WTC11 (cell line): Measurements from ENCODE around the gene WDPCP. TPM values are rescaled to one million over a fixed set of nuclear protein-coding genes. Genes with fewer than 3 reads are reported as not detected.

Experiments
- ATAC-seq: fragments of 200-7000 bp; cut with Tn5 transposase; 2 replicates; pipeline ENCODE4 v1.10.0; 2021; ENCODE audit warnings: mild to moderate bottlenecking, moderate library complexity
- CTCF ChIA-PET: fragments of 300-600 bp; sonication (Branson Sonifier 250); formaldehyde crosslinking; loops from one replicate; lab custom pipeline; 2021; ENCODE audit warnings: antibody characterized with exemption; lab: Charles Lee
- POLR2A ChIA-PET: fragments of 350-600 bp; sonication (Branson Sonifier 250); formaldehyde crosslinking; loops from one replicate; lab custom pipeline; 2021; ENCODE audit warnings: antibody characterized with exemption; lab: Charles Lee
- DNase-seq: peaks from one replicate; pipeline ENCODE4 v3.0.0; 2021; ENCODE audit warnings: low spot score
- H3K27ac Mint-ChIP-seq: 2 replicates; pipeline ENCODE4 v1.8.0; 2021; ENCODE audit warnings: mixed read lengths
- H3K27me3 Mint-ChIP-seq: 2 replicates; pipeline ENCODE4 v1.8.0; 2021; ENCODE audit warnings: low read depth, mild to moderate bottlenecking, moderate library complexity, mixed read lengths
- H3K36me3 Mint-ChIP-seq: 2 replicates; pipeline ENCODE4 v1.8.0; 2021; ENCODE audit warnings: mixed read lengths
- H3K4me1 Mint-ChIP-seq: 2 replicates; pipeline ENCODE4 v1.8.0; 2022; ENCODE audit warnings: mixed read lengths
- H3K4me3 Mint-ChIP-seq: 2 replicates; pipeline ENCODE4 v1.8.0; 2021; ENCODE audit warnings: mild to moderate bottlenecking, moderate library complexity, mixed read lengths
- H3K9me3 Mint-ChIP-seq: 2 replicates; pipeline ENCODE4 v1.8.0; 2021; ENCODE audit warnings: mixed read lengths
- ATF3 ChIP-seq: sonication (generic); formaldehyde crosslinking; conservative IDR thresholded peaks from 2 replicates; pipeline ENCODE4 v1.8.1; 2022; ENCODE audit warnings: mild to moderate bottlenecking, missing genetic modification reagents
- ATF6 ChIP-seq: sonication (generic); formaldehyde crosslinking; IDR thresholded peaks from 2 replicates; pipeline ENCODE4 v1.8.1; 2023; ENCODE audit warnings: mild to moderate bottlenecking, missing genetic modification reagents
- CBFB ChIP-seq: sonication (generic); formaldehyde crosslinking; IDR thresholded peaks from 2 replicates; pipeline ENCODE4 v1.8.1; 2022; ENCODE audit warnings: mild to moderate bottlenecking, low read depth, missing genetic modification reagents
- CREB1 ChIP-seq: sonication (generic); formaldehyde crosslinking; IDR thresholded peaks from 2 replicates; pipeline ENCODE4 v1.8.0; 2023; ENCODE audit warnings: mild to moderate bottlenecking, missing genetic modification reagents
- CREM ChIP-seq: sonication (generic); formaldehyde crosslinking; IDR thresholded peaks from 2 replicates; pipeline ENCODE4 v1.8.1; 2022; ENCODE audit warnings: mild to moderate bottlenecking, missing genetic modification reagents, moderate library complexity
- EMX1 ChIP-seq: fragments of 250-450 bp; sonication (Bioruptor Pico); IDR thresholded peaks from 2 replicates; pipeline ENCODE4 v1.8.0; 2021; ENCODE audit warnings: mild to moderate bottlenecking
- GRHL2 ChIP-seq: fragments of 250-450 bp; sonication (Bioruptor Pico); IDR thresholded peaks from 2 replicates; pipeline ENCODE4 v1.8.0; 2022; ENCODE audit warnings: mild to moderate bottlenecking, moderate library complexity; ENCODE audit not compliant: insufficient replicate concordance, severe bottlenecking
- IRF1 ChIP-seq: sonication (generic); formaldehyde crosslinking; IDR thresholded peaks from 2 replicates; pipeline ENCODE4 v1.8.0; 2023; ENCODE audit warnings: missing genetic modification reagents
- MYBL2 ChIP-seq: sonication (generic); formaldehyde crosslinking; IDR thresholded peaks from 2 replicates; pipeline ENCODE4 v1.8.1; 2023; ENCODE audit warnings: mild to moderate bottlenecking, moderate library complexity, missing genetic modification reagents
- NR2C2 ChIP-seq: sonication (generic); formaldehyde crosslinking; IDR thresholded peaks from 2 replicates; pipeline ENCODE4 v1.8.0; 2022; ENCODE audit warnings: mild to moderate bottlenecking, missing genetic modification reagents
- NR3C1 ChIP-seq: sonication (generic); formaldehyde crosslinking; conservative IDR thresholded peaks from 2 replicates; pipeline ENCODE4 v1.8.1; 2023; ENCODE audit warnings: low read depth, mild to moderate bottlenecking, missing genetic modification reagents
- OVOL2 ChIP-seq: fragments of 250-450 bp; sonication (Bioruptor Pico); IDR thresholded peaks from 2 replicates; pipeline ENCODE4 v1.9.0; 2021; ENCODE audit warnings: mild to moderate bottlenecking, borderline replicate concordance
- RORB ChIP-seq: fragments of 250-450 bp; sonication (Bioruptor Pico); IDR thresholded peaks from 2 replicates; pipeline ENCODE4 v1.9.0; 2021; ENCODE audit warnings: mild to moderate bottlenecking
- SMAD3 ChIP-seq: sonication (generic); formaldehyde crosslinking; IDR thresholded peaks from 2 replicates; pipeline ENCODE4 v1.8.0; 2022; ENCODE audit warnings: missing genetic modification reagents, mild to moderate bottlenecking, borderline replicate concordance
- SOX15 ChIP-seq: fragments of 250-450 bp; sonication (Bioruptor Pico); IDR thresholded peaks from 2 replicates; pipeline ENCODE4 v1.9.0; 2021; ENCODE audit warnings: mild to moderate bottlenecking
- STAT6 ChIP-seq: sonication (generic); formaldehyde crosslinking; conservative IDR thresholded peaks from 2 replicates; pipeline ENCODE4 v1.8.1; 2023; ENCODE audit warnings: mild to moderate bottlenecking, low read depth, missing genetic modification reagents, moderate library complexity
- TCF7 ChIP-seq: sonication (generic); formaldehyde crosslinking; IDR thresholded peaks from 2 replicates; pipeline ENCODE4 v1.8.0; 2022; ENCODE audit warnings: mild to moderate bottlenecking, low read depth, missing genetic modification reagents, moderate library complexity
- TP53 ChIP-seq: sonication (generic); formaldehyde crosslinking; IDR thresholded peaks from 2 replicates; pipeline ENCODE4 v1.8.1; 2023; ENCODE audit warnings: mild to moderate bottlenecking, missing genetic modification reagents
- USF1 ChIP-seq: sonication (generic); formaldehyde crosslinking; IDR thresholded peaks from 2 replicates; pipeline ENCODE4 v1.8.0; 2022; ENCODE audit warnings: mild to moderate bottlenecking, missing genetic modification reagents
- ZBTB21 ChIP-seq: sonication (generic); formaldehyde crosslinking; IDR thresholded peaks from 2 replicates; pipeline ENCODE4 v1.8.1; 2023; ENCODE audit warnings: mild to moderate bottlenecking, missing genetic modification reagents, borderline replicate concordance
- ZNF138 ChIP-seq: sonication (generic); formaldehyde crosslinking; conservative IDR thresholded peaks from 2 replicates; pipeline ENCODE4 v1.8.1; 2022; ENCODE audit warnings: mild to moderate bottlenecking, moderate library complexity, missing genetic modification reagents
- ZNF416 ChIP-seq: fragments of 250-450 bp; sonication (Bioruptor Pico); IDR thresholded peaks from 2 replicates; pipeline ENCODE4 v1.9.0; 2021; ENCODE audit warnings: mild to moderate bottlenecking, inconsistent platforms
- ZNF512 ChIP-seq: sonication (generic); formaldehyde crosslinking; IDR thresholded peaks from 2 replicates; pipeline ENCODE4 v1.8.1; 2022; ENCODE audit warnings: missing genetic modification reagents, borderline replicate concordance
- ZSCAN18 ChIP-seq: fragments of 250-450 bp; sonication (Bioruptor Pico); IDR thresholded peaks from 2 replicates; pipeline ENCODE4 v2.1.2; 2022; ENCODE audit warnings: mild to moderate bottlenecking, moderate library complexity
- total RNA-seq: library from RNA; stranded (reverse); gene quantifications from 3 replicates; pipeline ENCODE4 v1.2.3, GENCODE V29; 2021

The WDPCP gene
- total RNA-seq, 1 experiment from 2014 or later = 10.9 TPM

- no peak for TF ChIP-seq CREM
- TF ChIP-seq, all 79 proteins: peak for 0
Observed at GRCh38 chr2:63436488-63436887, 151.8 kb downstream of the WDPCP start (continued).

- DNase-seq (no peak), ATAC-seq (no peak)
- H3K4me3 Mint-ChIP-seq = no peak overlapping the region
- POLR2A ChIA-PET = no interaction called here
- H3K27ac Mint-ChIP-seq = no peak overlapping the region
- CTCF ChIA-PET = interaction anchor here (2.2 to 2.6 kb wide), 2 partner anchors 10 to 11 kb away, joined by 10 to 11 read pairs; no protein-coding TSS in a partner anchor
- H3K36me3 Mint-ChIP-seq = no peaks in the 10 kb centered on the region
- H3K27me3 Mint-ChIP-seq = no peaks in the 10 kb centered on the region
- peaks cover 1% of the 10 kb centered on the region; the same call in 1 of the 2 replicates for H3K9me3 Mint-ChIP-seq
- H3K4me1 Mint-ChIP-seq = peaks cover 4% of the 10 kb centered on the region; the same call in 1 of the 2 replicates
- TF ChIP-seq ZNF416 (CRISPR knock-in tag) (no peak), STAT6 (no peak), IRF1 (no peak), SMAD3 (CRISPR knock-in tag) (no peak), TCF7 (CRISPR knock-in tag) (no peak), GRHL2 (CRISPR knock-in tag) (no peak), USF1 (CRISPR knock-in tag) (no peak), EMX1 (CRISPR knock-in tag) (no peak), TP53 (CRISPR knock-in tag) (no peak), MYBL2 (no peak), NR3C1 (no peak), ATF6 (CRISPR knock-in tag) (no peak), CBFB (CRISPR knock-in tag) (no peak), ZNF138 (CRISPR knock-in tag) (no peak)
Observed at GRCh38 chr2:63435070-63435469, 153.2 kb downstream of the WDPCP start.

GRCh38 chr2:63434024-63435001 is 154.0 kb downstream of the WDPCP start:
- Mint-ChIP-seq H3K4me1 (no peaks in the 10 kb centered on the region), H3K4me3 (no peak overlapping the region), H3K27ac (no peak overlapping the region), H3K36me3 (no peaks in the 10 kb centered on the region), H3K27me3 (no peaks in the 10 kb centered on the region), H3K9me3 (peaks cover 3% of the 10 kb centered on the region; the same call in 1 of the 2 replicates)
- ChIA-PET CTCF (interaction anchor here (2.6 kb wide), 1 partner anchor 10 kb away, joined by 10 read pairs; no protein-coding TSS in a partner anchor), POLR2A (no interaction called here)
- no peak for ATAC-seq
- no peak for DNase-seq
- TF ChIP-seq TP53 (CRISPR knock-in tag) (no peak), ZNF512 (CRISPR knock-in tag) (no peak), RORB (CRISPR knock-in tag) (no peak), ZBTB21 (CRISPR knock-in tag) (no peak), OVOL2 (CRISPR knock-in tag) (no peak), NR2C2 (CRISPR knock-in tag) (no peak), ATF3 (CRISPR knock-in tag) (no peak), NR3C1 (no peak), SOX15 (CRISPR knock-in tag) (no peak), CREB1 (CRISPR knock-in tag) (no peak), ZSCAN18 (no peak)
